Measurements from ENCODE around the gene TOP3B.

TOP3B gene

DNA sequence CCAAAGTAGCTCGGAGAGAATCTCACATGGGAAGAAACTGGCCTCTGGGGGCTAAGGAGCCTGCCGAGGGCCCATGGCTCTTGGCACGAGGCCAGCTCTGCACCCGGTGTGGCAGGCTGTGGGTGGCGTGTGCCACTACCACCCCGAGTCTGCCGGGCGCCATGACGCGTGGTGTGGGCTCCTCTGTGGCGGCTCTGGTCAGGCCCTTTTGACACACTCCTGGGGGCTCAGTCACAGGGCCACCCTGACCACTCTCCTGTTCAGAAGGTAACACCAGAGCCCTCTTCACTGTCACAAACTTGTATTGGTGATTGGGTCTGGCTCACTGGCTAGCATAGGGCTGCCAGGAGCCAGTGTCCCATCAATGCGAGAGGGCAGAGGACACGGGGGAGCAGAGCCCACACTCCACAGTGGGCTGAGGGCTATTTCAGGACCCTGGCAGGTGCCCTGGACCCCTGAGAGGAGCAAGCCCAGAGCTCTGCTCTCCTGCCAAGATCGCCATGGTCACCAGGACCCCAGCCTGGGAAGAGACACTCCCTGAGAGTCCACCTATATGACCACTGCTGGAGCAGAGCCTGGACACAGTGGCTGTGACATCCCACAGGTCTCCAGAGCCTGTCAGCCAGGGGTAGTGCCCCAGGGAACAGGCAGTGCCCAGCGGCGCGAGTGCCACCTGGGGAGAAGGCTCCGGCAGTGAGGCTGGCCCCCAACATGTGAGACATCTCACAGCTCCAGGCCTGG, 21.3 kb downstream of the TOP3B start:
- 0 out of 2 replicates have a peak, but pooled peaks have one; percentile 19 for TF ChIP-seq POLR2AphosphoS5 (IDR thresholded peaks at IDR 0.05; ENCODE audit: low read depth, low read length)
- no peak for TF ChIP-seq SIN3A (IDR thresholded peaks at IDR 0.05; ENCODE audit: borderline replicate concordance, insufficient read depth, low read length)

DNA sequence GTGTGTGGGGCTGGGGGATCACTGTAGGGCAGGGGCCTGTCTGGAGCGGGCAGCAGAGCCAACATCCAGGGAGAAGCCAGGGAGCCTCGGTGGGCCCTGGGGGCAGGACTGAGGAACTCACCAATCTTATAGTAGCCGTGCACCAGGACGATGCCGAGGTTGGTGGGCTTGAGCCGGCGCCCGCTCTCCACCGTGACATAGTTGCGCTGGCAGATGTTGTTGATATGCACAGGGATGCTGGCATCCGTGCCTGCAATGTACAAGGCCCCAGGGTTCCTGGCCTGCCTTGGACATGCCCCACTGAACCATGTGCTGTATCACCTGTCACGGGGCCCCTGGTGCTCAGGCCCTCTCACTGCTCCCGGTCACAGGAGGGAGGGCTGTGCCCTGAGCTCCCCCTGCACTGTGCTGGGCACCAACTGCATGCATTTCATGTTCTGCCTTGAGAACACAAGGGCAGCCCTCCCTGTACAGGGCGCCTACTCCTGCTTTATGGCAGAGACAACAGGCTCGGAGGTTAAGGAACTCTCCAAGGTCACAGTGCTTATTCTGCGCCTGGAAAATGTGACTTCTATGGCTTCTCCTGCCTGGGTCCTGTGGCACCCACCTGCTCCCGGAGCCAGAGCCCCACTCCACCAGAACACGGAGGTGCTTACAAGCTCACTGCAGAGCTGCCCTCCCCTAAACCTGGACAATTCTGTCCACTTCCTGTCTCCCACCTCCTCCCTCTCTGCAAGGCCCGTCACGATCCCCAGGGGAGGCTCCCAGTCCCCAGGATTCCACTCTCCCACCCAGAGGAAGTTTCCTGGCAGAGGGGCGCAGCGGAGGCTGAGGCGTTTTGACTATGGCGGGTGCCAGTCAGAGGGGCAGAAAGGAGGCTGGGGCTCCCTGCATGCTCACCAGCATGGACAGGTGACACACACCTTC, 22.1 kb downstream of the TOP3B start:
- no peak for TF ChIP-seq POLR2AphosphoS5 (IDR thresholded peaks at IDR 0.05; ENCODE audit: low read depth, low read length)
- TF ChIP-seq SIN3A (IDR thresholded peaks at IDR 0.05; ENCODE audit: borderline replicate concordance, insufficient read depth, low read length), result no peak
- TF ChIP-seq TAF1 (IDR thresholded peaks at IDR 0.05; ENCODE audit: borderline replicate concordance, insufficient read depth, low read length), result no peak

DNA sequence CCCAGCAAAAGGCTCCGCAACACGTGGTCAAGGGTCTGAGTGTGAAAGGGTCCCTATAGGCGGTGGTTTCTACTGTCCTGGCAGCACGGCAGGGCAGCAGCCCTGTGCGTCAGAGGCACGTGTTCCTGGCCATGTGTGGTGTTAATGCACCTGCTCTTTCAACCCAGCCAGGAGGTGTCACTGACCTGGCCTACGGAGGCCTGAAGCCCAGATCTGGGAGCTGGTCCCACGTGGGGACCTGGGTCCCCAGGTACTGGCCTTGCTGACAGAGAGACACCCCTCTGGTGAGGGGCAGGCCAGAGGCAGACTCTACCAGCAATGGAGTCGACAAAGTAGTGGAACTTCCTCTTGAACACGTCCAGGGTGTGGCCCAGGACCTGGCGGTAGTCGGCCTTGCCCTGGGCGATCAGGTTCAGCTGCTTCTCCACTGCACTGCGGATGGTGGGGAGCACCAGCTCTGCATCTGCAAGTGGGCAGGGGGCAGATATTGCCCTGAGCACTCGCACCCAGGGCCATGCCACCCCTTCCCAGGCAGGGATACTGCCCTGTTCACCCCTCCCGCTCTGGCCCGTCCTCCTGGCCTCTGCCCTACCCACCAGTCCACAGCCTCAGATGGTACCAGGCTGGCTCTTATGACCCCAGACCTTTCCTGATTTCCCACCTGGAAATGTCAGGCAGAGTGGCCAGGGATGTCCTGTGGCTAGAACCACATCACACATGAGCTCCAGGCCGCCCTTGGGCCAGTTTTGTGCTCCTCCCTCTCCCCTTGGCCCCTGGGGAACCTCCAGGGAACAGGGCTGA, 23.1 kb downstream of the TOP3B start:
- TF ChIP-seq POLR2AphosphoS5 (IDR thresholded peaks at IDR 0.05; ENCODE audit: low read depth, low read length), result no peak
- TF ChIP-seq FOXP2 (optimal IDR thresholded peaks at IDR 0.05; ENCODE audit: borderline replicate concordance, extremely low read depth, extremely low read length, insufficient read depth), result no peak
- TF ChIP-seq SIN3A (IDR thresholded peaks at IDR 0.05; ENCODE audit: borderline replicate concordance, insufficient read depth, low read length), result no peak
- TF ChIP-seq, protein P1, sequence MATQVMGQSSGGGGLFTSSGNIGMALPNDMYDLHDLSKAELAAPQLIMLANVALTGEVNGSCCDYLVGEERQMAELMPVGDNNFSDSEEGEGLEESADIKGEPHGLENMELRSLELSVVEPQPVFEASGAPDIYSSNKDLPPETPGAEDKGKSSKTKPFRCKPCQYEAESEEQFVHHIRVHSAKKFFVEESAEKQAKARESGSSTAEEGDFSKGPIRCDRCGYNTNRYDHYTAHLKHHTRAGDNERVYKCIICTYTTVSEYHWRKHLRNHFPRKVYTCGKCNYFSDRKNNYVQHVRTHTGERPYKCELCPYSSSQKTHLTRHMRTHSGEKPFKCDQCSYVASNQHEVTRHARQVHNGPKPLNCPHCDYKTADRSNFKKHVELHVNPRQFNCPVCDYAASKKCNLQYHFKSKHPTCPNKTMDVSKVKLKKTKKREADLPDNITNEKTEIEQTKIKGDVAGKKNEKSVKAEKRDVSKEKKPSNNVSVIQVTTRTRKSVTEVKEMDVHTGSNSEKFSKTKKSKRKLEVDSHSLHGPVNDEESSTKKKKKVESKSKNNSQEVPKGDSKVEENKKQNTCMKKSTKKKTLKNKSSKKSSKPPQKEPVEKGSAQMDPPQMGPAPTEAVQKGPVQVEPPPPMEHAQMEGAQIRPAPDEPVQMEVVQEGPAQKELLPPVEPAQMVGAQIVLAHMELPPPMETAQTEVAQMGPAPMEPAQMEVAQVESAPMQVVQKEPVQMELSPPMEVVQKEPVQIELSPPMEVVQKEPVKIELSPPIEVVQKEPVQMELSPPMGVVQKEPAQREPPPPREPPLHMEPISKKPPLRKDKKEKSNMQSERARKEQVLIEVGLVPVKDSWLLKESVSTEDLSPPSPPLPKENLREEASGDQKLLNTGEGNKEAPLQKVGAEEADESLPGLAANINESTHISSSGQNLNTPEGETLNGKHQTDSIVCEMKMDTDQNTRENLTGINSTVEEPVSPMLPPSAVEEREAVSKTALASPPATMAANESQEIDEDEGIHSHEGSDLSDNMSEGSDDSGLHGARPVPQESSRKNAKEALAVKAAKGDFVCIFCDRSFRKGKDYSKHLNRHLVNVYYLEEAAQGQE (IDR thresholded peaks at IDR 0.05; ENCODE audit: insufficient read depth in 1 of 2, low read depth in 2 of 2, low read length in 2 of 2), result no peak
- TF ChIP-seq TAF1 (IDR thresholded peaks at IDR 0.05; ENCODE audit: borderline replicate concordance, insufficient read depth, low read length), result no peak

DNA sequence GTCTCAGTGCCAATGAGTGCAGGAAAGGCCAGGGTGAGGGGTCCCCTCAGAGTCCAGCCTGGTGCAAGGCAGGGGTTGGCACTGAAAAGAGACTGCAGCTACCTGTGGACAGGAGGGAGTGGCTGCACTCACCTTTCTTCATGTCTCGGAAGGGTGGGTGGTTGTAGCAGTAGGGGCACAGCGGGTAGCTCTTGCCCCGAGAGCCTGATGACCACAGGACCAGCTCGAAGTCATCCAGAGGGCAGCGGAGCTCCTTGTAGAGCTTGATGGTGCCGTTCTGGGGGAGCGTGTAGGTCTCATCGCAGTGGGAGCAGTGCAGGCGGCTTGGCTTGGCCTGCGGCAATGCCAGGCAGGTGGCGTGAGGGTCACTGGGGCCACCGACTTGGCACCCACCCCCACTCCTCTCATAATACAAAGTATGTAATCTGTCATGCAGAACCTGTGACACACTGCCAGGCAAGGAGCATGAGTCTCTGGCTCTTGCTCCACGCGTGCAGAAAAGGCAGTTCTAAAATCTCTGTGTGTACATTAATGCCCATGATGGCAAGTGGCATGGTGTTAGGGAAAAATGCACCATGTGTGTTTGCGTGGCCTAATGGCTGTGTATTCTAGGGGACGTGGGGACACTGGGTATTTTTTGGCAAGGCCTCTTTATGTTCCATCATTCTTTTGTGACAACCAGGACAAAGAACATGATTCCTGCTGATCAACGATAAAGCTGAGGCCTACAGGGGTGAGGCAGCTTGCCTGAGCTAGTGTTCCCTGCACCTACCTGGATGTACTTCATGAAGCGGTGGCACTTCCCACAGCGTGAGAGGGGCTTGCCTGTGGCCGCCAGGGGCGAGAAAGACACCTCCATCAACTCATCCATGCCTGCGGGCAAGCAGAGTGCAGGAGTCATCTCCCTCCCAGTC, 24.0 kb downstream of the TOP3B start:
- no peak for TF ChIP-seq FOXP2 (optimal IDR thresholded peaks at IDR 0.05; ENCODE audit: borderline replicate concordance, extremely low read depth, extremely low read length, insufficient read depth)
- TF ChIP-seq, protein P1 (IDR thresholded peaks at IDR 0.05; ENCODE audit: insufficient read depth in 1 of 2, low read depth in 2 of 2, low read length in 2 of 2), result no peak

DNA sequence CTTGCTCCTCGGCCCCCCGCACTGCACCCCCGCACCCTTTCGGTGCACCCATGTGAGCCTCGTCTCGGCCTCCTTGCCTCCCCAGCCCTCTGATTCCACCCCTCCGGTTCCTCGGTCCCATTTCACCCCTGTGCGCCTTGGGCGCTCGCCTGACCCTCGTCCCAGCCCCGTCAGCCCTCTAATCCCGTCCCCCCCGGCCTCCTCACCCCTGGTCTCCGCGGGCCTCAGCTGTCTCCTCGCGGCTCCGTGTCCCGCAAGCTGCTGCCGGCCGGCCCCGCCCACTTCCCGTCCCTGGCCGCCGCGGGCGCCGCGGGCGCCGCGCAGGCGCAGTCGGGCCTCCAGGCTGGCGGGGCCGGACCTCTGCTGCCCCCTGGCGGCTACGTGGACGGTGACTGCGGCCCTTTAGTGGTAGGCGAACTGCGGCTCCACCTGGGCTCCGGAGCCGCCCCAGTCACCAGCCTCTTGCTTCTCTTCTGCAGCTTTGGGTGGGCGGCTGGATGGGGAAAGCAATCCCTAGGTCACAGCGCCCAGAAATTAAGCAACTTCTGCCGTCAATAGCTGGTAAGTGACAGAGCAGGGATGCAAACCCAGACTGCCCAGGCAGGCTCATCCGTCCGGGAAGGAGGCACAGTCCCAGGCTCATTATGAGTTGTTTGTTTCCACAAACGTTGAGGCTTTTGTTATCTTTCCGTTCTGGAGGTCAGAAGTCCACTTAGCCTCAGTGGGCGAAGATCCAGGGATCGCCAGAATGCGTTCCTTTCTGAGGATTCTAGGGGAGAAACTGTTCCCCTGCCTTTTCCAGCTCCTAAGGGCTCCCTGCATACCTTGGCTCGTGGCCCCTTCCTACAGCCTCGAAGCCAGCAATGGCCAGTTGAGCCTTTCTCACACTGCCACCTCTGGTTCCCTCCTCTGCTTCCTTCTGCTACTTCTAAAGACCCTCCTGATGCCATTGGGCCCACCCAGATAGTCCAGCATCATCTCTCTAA, 29.7 kb downstream of the TOP3B start, which contains the start of gene PPM1F:
TSS of gene PPM1F (minus strand) at position 263 of the 986 bp plus-strand sequence. CDS start 6,800 bp downstream, outside the sequence.
- TF ChIP-seq FOXP2 (optimal IDR thresholded peaks at IDR 0.05; ENCODE audit: borderline replicate concordance, extremely low read depth, extremely low read length, insufficient read depth) (no peak), POLR2AphosphoS5 (IDR thresholded peaks at IDR 0.05; ENCODE audit: low read depth, low read length) (peak; percentile 37; the same call in 1 of the 2 replicates)
